ENCODE data around the gene MATK. TPM values are rescaled to one million over a fixed set of nuclear protein-coding genes. Genes with fewer than 3 reads are reported as not detected.

Gene MATK
- total RNA-seq, 1 experiment from 2014 or later = 0.29 TPM

- CTCF ChIA-PET = interaction anchor here (0.5 kb wide), 1 partner anchor 54 kb away, joined by 3 read pairs; no protein-coding TSS in a partner anchor
- H3K4me1 ChIP-seq = no peaks in the 10 kb centered on the region
- no peaks in the 10 kb centered on the region for H3K4me1 Mint-ChIP-seq (ENCODE audit: low read depth, unreplicated experiment)
- POLR2A ChIA-PET = interaction anchor here (0.5 kb wide), 1 partner anchor 217 kb away, joined by 6 read pairs; no protein-coding TSS in a partner anchor
- H3K27ac Mint-ChIP-seq (ENCODE audit: unreplicated experiment) = no peak overlapping the region
- BruUV-seq (replicated peaks) = no TSS peak
- no peaks in the 10 kb centered on the region for H3K9me3 ChIP-seq
- no peak overlapping the region for H3K4me3 ChIP-seq (ENCODE audit: low read depth, low read length)
- intact Hi-C loops (cut with micrococcal nuclease; ENCODE audit: unreplicated experiment) = no loop called here
- H3K27me3 Mint-ChIP-seq (ENCODE audit: insufficient read depth, unreplicated experiment) = no peaks in the 10 kb centered on the region
- no peaks in the 10 kb centered on the region for H3K27me3 ChIP-seq (replicated peaks; ENCODE audit: control insufficient read depth, insufficient read depth, low read length)
- H3K36me3 Mint-ChIP-seq (ENCODE audit: insufficient read depth, unreplicated experiment) = peaks cover 11% of the 10 kb centered on the region
- H3K36me3 ChIP-seq (ENCODE audit: control insufficient read depth, insufficient read depth, low read length) = no peaks in the 10 kb centered on the region
- H3K9me3 Mint-ChIP-seq (ENCODE audit: unreplicated experiment) = no peaks in the 10 kb centered on the region
- no peak for TF ChIP-seq CTCF (IDR thresholded peaks at IDR 0.05; ENCODE audit: insufficient read depth in 1 of 2, low read depth in 1 of 2, low read length in 1 of 2, severe bottlenecking in 1 of 2, unreplicated experiment in 1 of 2)
- DNase-seq = no peak
- no peak overlapping the region for H3K4me3 Mint-ChIP-seq (ENCODE audit: unreplicated experiment)
These were observed 15.8 kb downstream of the MATK start for GRCh38 chr19:3770136-3770999.

GRCh38 chr19:3769494-3769893 lies 16.7 kb downstream of the MATK start:
- BruUV-seq (replicated peaks) = no TSS peak
- Mint-ChIP-seq H3K27me3 (ENCODE audit: insufficient read depth, unreplicated experiment) (no peaks in the 10 kb centered on the region), H3K4me1 (ENCODE audit: low read depth, unreplicated experiment) (no peaks in the 10 kb centered on the region), H3K27ac (ENCODE audit: unreplicated experiment) (no peak overlapping the region), H3K4me3 (ENCODE audit: unreplicated experiment) (no peak overlapping the region), H3K36me3 (ENCODE audit: insufficient read depth, unreplicated experiment) (peaks cover 11% of the 10 kb centered on the region), H3K9me3 (ENCODE audit: unreplicated experiment) (no peaks in the 10 kb centered on the region)
- no peak for TF ChIP-seq CTCF (IDR thresholded peaks at IDR 0.05; ENCODE audit: insufficient read depth in 1 of 2, low read depth in 1 of 2, low read length in 1 of 2, severe bottlenecking in 1 of 2, unreplicated experiment in 1 of 2)
- ChIA-PET POLR2A (no interaction called here), CTCF (no interaction called here)
- H3K4me3 ChIP-seq (ENCODE audit: low read depth, low read length) = no peak overlapping the region
- H3K27me3 ChIP-seq (replicated peaks; ENCODE audit: control insufficient read depth, insufficient read depth, low read length) = no peaks in the 10 kb centered on the region
- H3K9me3 ChIP-seq = no peaks in the 10 kb centered on the region
- H3K4me1 ChIP-seq = no peaks in the 10 kb centered on the region
- peaks cover 2% of the 10 kb centered on the region for H3K36me3 ChIP-seq (ENCODE audit: control insufficient read depth, insufficient read depth, low read length)
- intact Hi-C loops (cut with micrococcal nuclease; ENCODE audit: unreplicated experiment) = no loop called here
- DNase-seq = no peak

GRCh38 chr19:3768748-3769099 lies 17.5 kb downstream of the MATK start:
- Mint-ChIP-seq H3K27ac (ENCODE audit: unreplicated experiment) (no peak overlapping the region), H3K9me3 (ENCODE audit: unreplicated experiment) (no peaks in the 10 kb centered on the region), H3K4me3 (ENCODE audit: unreplicated experiment) (no peak overlapping the region), H3K36me3 (ENCODE audit: insufficient read depth, unreplicated experiment) (peaks cover 11% of the 10 kb centered on the region), H3K27me3 (ENCODE audit: insufficient read depth, unreplicated experiment) (no peaks in the 10 kb centered on the region), H3K4me1 (ENCODE audit: low read depth, unreplicated experiment) (no peaks in the 10 kb centered on the region)
- ChIA-PET POLR2A (no interaction called here), CTCF (no interaction called here)
- no peak for DNase-seq
- BruUV-seq (replicated peaks) = no TSS peak
- peaks cover 2% of the 10 kb centered on the region for H3K36me3 ChIP-seq (ENCODE audit: control insufficient read depth, insufficient read depth, low read length)
- no peaks in the 10 kb centered on the region for H3K27me3 ChIP-seq (replicated peaks; ENCODE audit: control insufficient read depth, insufficient read depth, low read length)
- no peak overlapping the region for H3K4me3 ChIP-seq (ENCODE audit: low read depth, low read length)
- intact Hi-C loops (cut with micrococcal nuclease; ENCODE audit: unreplicated experiment) = no loop called here
- H3K4me1 ChIP-seq = no peaks in the 10 kb centered on the region
- TF ChIP-seq CTCF (IDR thresholded peaks at IDR 0.05; ENCODE audit: insufficient read depth in 1 of 2, low read depth in 1 of 2, low read length in 1 of 2, severe bottlenecking in 1 of 2, unreplicated experiment in 1 of 2) = no peak
- H3K9me3 ChIP-seq = no peaks in the 10 kb centered on the region
